Cardiac muscle cell (in vitro differentiated cells and primary cell): ENCODE measurements around the gene SLC26A2. TPM values are rescaled to one million over a fixed set of nuclear protein-coding genes. Genes with fewer than 3 reads are reported as not detected.

Experiments
- DNase-seq, 2 donors: peaks; one replicate each; pipeline versions ENCODE4 v3.0.0 to v3.0.0-alpha.2; 2010 to 2017; ENCODE audit warnings: low read depth in 1 of 2, low spot score in 1 of 2
- H3K27ac ChIP-seq: fragments of 200-600 bp; sonication (generic); 2 replicates; pipeline ENCODE4 v1.5.1; 2016
- H3K27me3 ChIP-seq: fragments of 200-600 bp; sonication (generic); 2 replicates; pipeline ENCODE4 v1.6.0; 2016; ENCODE audit warnings: control low read depth
- H3K36me3 ChIP-seq: fragments of 200-600 bp; sonication (generic); 2 replicates; pipeline ENCODE4 v1.5.1; 2016; ENCODE audit warnings: control low read depth
- H3K4me1 ChIP-seq: fragments of 200-600 bp; sonication (generic); 2 replicates; pipeline ENCODE4 v1.8.1; 2017; ENCODE audit warnings: low read depth, mild to moderate bottlenecking, mixed run types
- H3K4me3 ChIP-seq: fragments of 200-600 bp; sonication (generic); 2 replicates; pipeline ENCODE4 v1.5.1; 2016; ENCODE audit warnings: mild to moderate bottlenecking
- H3K9me3 ChIP-seq: fragments of 200-600 bp; sonication (generic); 2 replicates; pipeline ENCODE4 v1.5.1; 2017; ENCODE audit warnings: low read depth, mild to moderate bottlenecking, control low read depth
- polyA plus RNA-seq: library from polyadenylated mRNA; unstranded; fragments of >200 nt; fragmentation: Nextera tagmentation; extraction: Ambion mirVana; gene quantifications from 2 replicates; pipeline ENCODE4 v1.2.1, GENCODE V29; 2016
- total RNA-seq: library from RNA; depleted of rRNA; stranded (reverse); fragments of >200 nt; gene quantifications from 2 replicates; pipeline ENCODE4 v1.2.3, GENCODE V29; 2016
- TF ChIP-seq, protein P1 (sequence below): IDR thresholded peaks from 2 replicates; pipeline ENCODE4 v1.5.1; 2012; ENCODE audit warnings: low read depth, mild to moderate bottlenecking, low read length

The SLC26A2 gene
- total and polyA plus RNA-seq, 2 experiments from 2014 or later, result 4.4 to 7.0 TPM

DNA sequence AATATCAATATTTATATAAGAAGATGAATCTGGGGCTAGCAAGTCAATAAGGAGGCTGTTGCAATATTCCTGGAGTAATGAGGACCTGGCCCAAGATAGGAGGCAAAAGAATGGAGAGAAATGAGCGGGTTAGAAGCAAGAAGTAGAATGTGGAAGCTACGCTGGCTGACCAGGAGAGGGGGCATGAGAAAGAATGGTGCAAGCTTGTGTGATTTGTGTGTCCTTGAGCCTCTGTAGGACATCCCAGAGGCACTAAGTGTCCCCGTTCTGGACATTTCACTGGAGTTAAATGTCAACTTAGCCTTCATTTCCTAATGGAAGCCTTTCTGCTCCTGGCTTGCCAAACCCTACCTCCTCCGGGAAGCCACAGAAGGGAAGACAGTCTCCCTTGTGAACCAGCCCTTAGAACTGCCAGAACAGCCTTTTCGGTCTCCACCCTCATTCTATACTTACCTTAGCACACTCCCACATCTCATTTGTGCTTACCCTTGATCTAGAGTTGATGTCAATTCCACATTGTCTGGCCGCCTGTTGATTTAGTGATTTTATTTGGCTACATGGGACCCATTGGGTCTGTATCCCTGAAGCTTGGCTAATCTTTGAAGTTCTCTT is 9.3 kb upstream of the SLC26A2 start:
- TF ChIP-seq, protein P1, sequence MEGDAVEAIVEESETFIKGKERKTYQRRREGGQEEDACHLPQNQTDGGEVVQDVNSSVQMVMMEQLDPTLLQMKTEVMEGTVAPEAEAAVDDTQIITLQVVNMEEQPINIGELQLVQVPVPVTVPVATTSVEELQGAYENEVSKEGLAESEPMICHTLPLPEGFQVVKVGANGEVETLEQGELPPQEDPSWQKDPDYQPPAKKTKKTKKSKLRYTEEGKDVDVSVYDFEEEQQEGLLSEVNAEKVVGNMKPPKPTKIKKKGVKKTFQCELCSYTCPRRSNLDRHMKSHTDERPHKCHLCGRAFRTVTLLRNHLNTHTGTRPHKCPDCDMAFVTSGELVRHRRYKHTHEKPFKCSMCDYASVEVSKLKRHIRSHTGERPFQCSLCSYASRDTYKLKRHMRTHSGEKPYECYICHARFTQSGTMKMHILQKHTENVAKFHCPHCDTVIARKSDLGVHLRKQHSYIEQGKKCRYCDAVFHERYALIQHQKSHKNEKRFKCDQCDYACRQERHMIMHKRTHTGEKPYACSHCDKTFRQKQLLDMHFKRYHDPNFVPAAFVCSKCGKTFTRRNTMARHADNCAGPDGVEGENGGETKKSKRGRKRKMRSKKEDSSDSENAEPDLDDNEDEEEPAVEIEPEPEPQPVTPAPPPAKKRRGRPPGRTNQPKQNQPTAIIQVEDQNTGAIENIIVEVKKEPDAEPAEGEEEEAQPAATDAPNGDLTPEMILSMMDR, result no peak
- H3K27me3 ChIP-seq, result no peaks in the 10 kb centered on the region
- no peaks in the 10 kb centered on the region for H3K36me3 ChIP-seq
- no peak for DNase-seq
- no peaks in the 10 kb centered on the region for H3K4me1 ChIP-seq
- no peak overlapping the region for H3K27ac ChIP-seq
- H3K9me3 ChIP-seq, result no peaks in the 10 kb centered on the region
- H3K4me3 ChIP-seq, result no peak overlapping the region

DNA sequence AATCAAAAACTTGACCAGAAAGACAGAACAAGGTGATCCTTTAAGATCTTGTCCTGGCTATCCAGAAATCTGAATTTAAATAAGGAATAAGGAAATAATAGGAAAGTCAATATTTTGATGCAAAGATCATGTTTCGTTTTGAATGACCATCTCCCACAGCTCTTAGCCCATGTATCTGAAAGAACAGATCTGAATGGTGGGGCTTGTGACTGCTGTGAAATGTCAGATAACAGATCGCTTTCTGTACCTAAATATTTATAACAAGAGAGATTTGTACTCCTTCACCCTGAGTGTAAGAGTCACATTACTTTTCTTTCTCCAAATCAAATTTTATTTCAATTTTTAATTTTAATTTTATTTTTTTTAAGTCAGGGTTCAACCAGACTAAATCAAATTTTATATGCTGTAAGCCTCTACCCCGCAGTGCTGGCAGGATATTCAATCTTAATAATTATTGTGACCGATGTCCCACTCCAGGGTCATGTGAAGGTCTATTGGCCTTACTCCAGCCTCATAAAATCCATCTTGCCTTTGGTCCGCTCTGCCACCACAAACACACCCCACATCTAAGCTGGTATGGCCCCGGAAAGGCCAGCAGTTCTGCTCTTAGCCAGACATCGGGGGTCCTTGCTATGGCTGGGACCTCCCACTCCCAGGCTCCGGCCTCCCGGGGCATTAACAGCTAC is 7.0 kb upstream of the SLC26A2 start:
- Histone ChIP-seq H3K27me3 (no peaks in the 10 kb centered on the region), H3K36me3 (no peaks in the 10 kb centered on the region), H3K4me3 (no peak overlapping the region), H3K27ac (no peak overlapping the region), H3K4me1 (no peaks in the 10 kb centered on the region), H3K9me3 (no peaks in the 10 kb centered on the region)
- TF ChIP-seq, protein P1, result no peak
- DNase-seq, result no peak

DNA sequence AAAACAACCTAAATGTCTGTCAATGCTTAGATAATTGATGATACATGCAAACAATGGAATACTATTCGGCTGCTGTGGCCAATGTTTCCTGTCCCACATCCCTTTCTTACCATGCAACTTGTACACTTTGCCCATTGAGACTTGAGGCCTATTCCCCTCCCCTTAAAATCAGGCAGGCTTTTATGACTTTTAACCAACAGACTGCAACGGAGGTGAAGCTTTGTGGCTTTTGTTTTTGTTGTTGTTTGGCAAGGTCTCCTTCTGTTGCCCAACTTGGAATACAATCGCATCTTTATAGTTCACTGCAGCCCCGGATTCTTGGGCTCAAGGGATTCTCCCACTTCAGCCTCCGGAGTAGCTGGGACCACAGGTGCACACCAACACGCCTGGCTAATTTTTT is 5.8 kb upstream of the SLC26A2 start:
- no peaks in the 10 kb centered on the region for H3K9me3 ChIP-seq
- TF ChIP-seq, protein P1, result no peak
- H3K4me3 ChIP-seq, result no peak overlapping the region
- H3K4me1 ChIP-seq, result no peaks in the 10 kb centered on the region
- H3K27me3 ChIP-seq, result no peaks in the 10 kb centered on the region
- no peaks in the 10 kb centered on the region for H3K36me3 ChIP-seq
- DNase-seq, result no peak
- H3K27ac ChIP-seq, result no peak overlapping the region

DNA sequence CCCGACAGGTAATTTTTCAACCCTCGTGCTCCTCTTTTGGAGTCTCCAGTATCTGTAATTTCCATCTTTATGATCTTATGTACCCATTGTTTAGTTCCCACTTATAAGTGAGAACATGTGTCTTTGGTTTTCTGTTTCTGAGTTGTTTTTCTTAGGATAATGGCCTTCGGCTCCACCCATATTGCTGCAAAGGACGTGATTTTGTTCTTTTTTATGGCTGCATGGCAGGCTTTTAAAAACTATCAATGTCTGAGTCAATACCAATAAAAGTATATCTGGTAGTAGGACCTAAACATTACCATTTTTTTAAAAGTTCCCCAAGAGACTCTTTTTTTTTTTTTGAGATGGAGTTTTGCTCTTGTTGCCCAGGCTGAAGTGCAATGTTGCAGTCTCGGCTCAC is 3.9 kb upstream of the SLC26A2 start:
- no peak overlapping the region for H3K4me3 ChIP-seq
- TF ChIP-seq, protein P1, result no peak
- H3K9me3 ChIP-seq, result no peaks in the 10 kb centered on the region
- no peaks in the 10 kb centered on the region for H3K36me3 ChIP-seq
- H3K4me1 ChIP-seq, result no peaks in the 10 kb centered on the region
- DNase-seq, result no peak
- no peak overlapping the region for H3K27ac ChIP-seq
- H3K27me3 ChIP-seq, result no peaks in the 10 kb centered on the region

- H3K27ac ChIP-seq, result no peak overlapping the region
- H3K9me3 ChIP-seq, result no peaks in the 10 kb centered on the region
- TF ChIP-seq, protein P1, result no peak
- no peaks in the 10 kb centered on the region for H3K27me3 ChIP-seq
- H3K36me3 ChIP-seq, result no peaks in the 10 kb centered on the region
- no peak for DNase-seq
- H3K4me1 ChIP-seq, result no peaks in the 10 kb centered on the region
- H3K4me3 ChIP-seq, result no peak overlapping the region
Observed at GRCh38 chr5:149957855-149958254, 2.7 kb upstream of the SLC26A2 start.
